GM19239 (cell line): ENCODE results near the gene DIP2B.

Experiments used
- DNase-seq: peaks from one replicate; pipeline ENCODE4 v3.0.0; 2011; ENCODE audit warnings: low spot score; ENCODE audit not compliant: insufficient read length
- FAIRE-seq: peaks from 2 replicates; lab custom pipeline; 2011; peaks lifted over from hg19 to GRCh38; lab: Jason Lieb, UNC

DIP2B gene

GRCh38 chr12:50569321-50569720 is 64.5 kb downstream of the DIP2B start:
- DNase-seq (no peak), FAIRE-seq (no peak)

GRCh38 chr12:50569876-50570275 is 65.1 kb downstream of the DIP2B start:
- no peak for FAIRE-seq
- no peak for DNase-seq

GRCh38 chr12:50571786-50572185 is 67.0 kb downstream of the DIP2B start:
- no peak for FAIRE-seq
- no peak for DNase-seq

- no peak for DNase-seq
- no peak for FAIRE-seq
Measured at GRCh38 chr12:50572287-50572686, 67.5 kb downstream of the DIP2B start.

- no peak for FAIRE-seq
- no peak for DNase-seq
Measured at GRCh38 chr12:50572760-50573159, 68.0 kb downstream of the DIP2B start.

GRCh38 chr12:50573271-50573670 is 68.5 kb downstream of the DIP2B start:
- FAIRE-seq (no peak), DNase-seq (no peak)

GRCh38 chr12:50574601-50575348 is 70.0 kb downstream of the DIP2B start:
- no peak for DNase-seq
- FAIRE-seq, result no peak

GRCh38 chr12:50579757-50580267 is 75.0 kb downstream of the DIP2B start:
- FAIRE-seq (peak; percentile 52), DNase-seq (peak; percentile 19)

GRCh38 chr12:50580436-50580835 is 75.7 kb downstream of the DIP2B start:
- FAIRE-seq (no peak), DNase-seq (no peak)

- FAIRE-seq (no peak), DNase-seq (no peak)
Measured at GRCh38 chr12:50581226-50582184, 76.7 kb downstream of the DIP2B start.

GRCh38 chr12:50584135-50584534 is 79.3 kb downstream of the DIP2B start:
- FAIRE-seq, result no peak

GRCh38 chr12:50589650-50590435 is 85.1 kb downstream of the DIP2B start:
- FAIRE-seq (no peak), DNase-seq (no peak)

More at GRCh38 chr12:50584135-50584534, 79.3 kb downstream of the DIP2B start:
- DNase-seq, result no peak

GRCh38 chr12:50590869-50591268 is 86.1 kb downstream of the DIP2B start:
- no peak for DNase-seq
- FAIRE-seq, result no peak

- no peak for FAIRE-seq
- DNase-seq, result no peak
Measured at GRCh38 chr12:50595667-50596066, 90.9 kb downstream of the DIP2B start.

- FAIRE-seq, result peak; percentile 92
- DNase-seq, result peak; percentile 79
Measured at GRCh38 chr12:50597200-50598195, 92.7 kb downstream of the DIP2B start.

GRCh38 chr12:50598321-50598862 is 93.6 kb downstream of the DIP2B start:
- DNase-seq (no peak), FAIRE-seq (no peak)

GRCh38 chr12:50599366-50600095 is 94.7 kb downstream of the DIP2B start:
- FAIRE-seq (no peak), DNase-seq (no peak)

GRCh38 chr12:50600364-50600763 is 95.6 kb downstream of the DIP2B start:
- DNase-seq (no peak), FAIRE-seq (no peak)
